Stromal cell of bone marrow (primary cell): ENCODE results near the gene FBXO2.

ENCODE experiments used
- DNase-seq: peaks from one replicate; pipeline ENCODE4 v3.0.0-alpha.2; 2012; ENCODE audit warnings: low read depth

The FBXO2 gene

DNA sequence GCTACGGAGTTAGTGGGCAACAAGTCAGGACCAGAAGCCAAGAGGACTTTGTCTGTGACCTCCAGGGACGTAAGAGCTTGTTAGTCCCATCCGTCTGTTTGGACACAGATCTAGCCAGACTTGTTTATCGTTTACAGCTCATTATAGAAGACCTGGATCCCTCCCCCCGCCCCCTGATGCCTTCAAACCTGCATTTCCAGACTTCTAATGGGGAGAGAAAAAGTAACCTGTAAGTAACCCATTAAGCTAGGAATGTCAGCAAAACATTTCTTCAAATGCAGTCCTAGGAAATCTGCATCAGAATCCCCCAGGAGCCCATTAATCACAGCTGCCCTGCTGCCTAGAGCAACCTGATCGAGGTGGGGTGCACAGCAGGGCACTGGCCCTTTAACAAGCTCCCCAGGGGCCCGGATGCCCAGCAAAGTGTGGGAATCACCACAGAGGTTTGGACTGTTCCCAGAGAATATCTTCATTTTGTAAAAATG is 28.1 kb upstream of the FBXO2 start:
- DNase-seq: no peak

DNA sequence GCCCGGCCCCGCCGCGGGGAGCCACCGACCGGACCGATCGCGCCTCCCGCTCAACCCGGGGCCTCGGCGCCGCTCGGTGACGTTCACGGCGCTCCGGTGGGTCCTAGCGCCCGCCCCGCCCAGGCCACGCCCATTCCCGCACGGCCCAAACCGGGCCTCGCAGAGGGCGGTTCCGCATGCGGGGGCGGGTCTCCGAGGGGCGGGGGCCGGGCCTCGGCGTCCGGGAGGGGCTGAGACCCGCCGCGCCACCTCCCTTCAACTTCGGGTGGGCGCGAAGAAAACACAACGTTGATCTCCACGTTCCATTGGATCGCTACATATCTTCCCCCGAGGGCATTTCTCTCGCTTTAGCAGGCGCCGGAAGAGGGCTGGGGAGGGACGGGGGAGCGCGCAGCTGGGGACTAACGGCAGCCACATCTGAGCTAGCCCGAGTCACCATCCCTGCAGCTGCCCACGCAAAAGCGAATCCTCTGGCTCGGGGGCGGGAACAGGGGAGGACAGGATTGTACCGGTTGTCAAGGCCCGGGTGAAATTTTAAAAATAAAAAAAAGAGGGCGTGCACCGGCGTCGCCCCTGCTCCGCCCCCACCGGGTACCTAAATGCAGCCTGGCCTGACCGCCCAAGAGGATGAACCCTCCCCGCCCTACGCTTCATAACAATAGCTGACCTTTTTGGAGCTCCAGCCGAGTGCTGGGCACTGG is 27.0 kb upstream of the FBXO2 start, which contains the start of gene MAD2L2:
Gene MAD2L2 (minus strand): TSS at position 78 of the 701 bp plus-strand sequence. CDS start 547 bp downstream, outside the sequence.
- DNase-seq: peak; percentile 65

DNA sequence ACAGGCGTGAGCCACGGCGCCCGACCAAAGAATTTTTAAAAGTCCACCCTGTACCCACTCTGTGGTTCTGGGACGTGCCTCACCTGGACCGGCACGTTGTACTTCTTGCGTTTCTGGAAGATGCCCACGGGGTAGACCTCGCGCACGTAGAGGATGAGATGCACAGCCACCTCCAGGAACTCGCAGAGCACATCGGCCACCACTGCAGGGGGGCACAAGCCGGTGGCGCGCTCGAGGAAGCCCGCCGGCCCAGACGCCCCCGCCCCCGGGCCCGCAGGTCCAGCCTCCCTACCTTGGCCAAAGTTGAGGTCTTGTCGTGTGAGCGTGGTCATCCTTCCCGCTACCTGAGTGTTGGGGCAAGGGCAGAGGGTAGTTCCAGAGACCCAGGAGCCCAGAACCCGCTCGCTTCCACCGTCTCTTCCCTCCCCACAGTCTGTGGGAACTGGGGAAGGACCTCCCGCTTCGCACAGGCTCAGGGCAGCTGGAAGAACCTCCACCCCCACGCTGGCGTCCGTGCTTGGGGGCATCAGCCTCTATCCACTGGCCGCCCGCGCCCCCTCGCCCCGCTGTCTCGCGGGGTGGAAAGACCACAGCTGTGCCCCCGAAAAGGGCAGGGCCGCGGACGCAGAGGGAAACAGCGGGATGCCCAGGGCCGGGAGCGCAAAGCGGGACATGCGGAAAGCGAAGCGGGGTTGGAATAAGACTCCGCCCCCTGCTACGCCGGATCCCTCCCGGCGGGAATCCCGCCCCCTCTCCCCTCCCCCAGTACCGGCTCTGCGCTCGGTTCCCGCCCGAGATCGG is 26.2 kb upstream of the FBXO2 start:
- no peak for DNase-seq

DNA sequence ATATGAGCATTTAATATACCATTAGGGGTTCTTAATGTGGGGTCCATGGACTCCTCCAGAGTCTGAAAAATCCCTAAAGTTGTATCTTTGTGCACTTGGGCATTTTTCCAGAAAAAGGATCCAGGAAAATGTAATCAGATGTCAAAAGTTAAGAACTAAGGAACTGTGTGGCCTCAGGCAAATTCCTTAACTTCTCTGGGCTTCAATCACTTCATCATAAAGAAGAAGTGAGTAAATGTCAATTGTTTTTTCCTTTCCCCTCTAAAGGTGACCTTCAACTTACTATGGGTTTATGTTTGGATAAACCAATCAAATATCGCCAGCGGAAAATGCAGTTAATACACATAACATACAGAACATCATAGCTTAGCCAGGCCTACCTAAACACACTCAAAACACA is 24.2 kb upstream of the FBXO2 start:
- DNase-seq: no peak

DNA sequence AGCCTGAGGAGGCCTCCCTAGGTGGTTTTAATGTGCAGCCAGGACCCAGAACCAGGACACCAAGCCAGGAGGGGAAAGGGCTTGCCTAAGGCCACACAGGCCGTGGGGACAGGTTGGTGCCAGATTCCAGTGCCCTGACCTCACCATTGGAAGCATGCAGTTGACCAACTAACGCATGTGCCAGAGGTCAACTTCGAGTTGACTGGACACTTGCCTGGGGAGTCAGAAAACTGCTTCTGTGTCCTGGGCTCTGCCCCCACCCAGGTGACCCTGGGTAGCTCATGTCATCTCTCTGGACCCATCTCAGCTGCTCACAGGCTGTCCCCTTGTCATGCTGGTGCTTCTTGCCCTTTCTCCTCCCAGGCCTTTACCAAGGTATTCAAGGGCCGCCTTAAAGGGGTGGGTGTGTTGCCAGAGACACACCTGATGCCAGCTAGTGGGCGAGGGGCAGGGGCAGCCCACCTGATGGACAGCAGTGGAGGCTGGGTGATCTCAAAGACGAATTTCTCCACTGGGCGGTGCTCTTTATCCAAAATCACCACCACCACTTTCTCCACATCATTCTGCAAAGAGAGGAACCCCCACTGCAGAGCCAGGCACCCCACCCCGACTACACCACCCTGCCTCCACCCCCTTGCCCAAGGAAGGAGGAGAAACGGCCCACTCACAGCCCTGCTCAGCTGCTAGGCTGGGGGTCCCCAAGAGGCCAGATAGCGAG is 22.3 kb upstream of the FBXO2 start:
- DNase-seq: no peak

DNA sequence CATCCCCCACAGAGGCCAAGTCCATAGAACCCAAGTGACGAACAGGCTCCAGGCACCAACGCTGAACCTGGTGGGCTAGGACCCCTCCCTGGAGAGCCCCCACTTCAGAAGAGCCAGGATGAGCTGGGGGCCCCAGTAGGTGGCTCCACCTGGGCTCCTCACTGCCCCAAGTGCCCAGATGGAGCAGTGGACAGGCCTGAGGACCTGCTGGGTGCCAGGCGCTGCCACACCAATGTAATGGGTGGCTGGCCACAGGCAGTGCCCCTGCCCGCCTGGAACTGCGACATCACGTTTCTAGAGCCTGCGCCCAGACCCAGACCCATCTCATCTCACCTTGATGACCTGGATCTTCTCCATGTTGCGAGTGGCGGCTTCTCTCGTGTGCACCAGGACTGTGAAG is 21.1 kb upstream of the FBXO2 start:
- DNase-seq: no peak

DNA sequence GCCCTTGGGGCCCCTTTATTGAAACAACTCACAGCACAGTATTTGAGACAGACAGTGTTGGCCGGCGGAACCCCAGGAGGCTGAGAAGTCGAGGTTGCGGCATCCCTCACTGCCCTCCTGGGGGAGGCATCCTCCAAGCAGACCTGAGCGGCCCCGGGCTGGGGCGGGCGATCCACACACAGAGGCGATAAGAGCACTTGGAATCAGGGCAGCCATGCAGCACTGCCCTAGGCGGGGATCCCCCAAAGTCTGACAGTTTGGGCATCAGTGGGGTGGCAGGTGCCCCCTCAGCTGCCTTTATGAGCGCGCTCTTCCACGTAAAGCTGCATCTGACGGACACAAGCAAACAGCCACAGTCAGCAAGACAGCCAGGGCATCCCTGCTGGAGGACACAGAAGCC is 20.3 kb upstream of the FBXO2 start:
- no peak for DNase-seq

DNA sequence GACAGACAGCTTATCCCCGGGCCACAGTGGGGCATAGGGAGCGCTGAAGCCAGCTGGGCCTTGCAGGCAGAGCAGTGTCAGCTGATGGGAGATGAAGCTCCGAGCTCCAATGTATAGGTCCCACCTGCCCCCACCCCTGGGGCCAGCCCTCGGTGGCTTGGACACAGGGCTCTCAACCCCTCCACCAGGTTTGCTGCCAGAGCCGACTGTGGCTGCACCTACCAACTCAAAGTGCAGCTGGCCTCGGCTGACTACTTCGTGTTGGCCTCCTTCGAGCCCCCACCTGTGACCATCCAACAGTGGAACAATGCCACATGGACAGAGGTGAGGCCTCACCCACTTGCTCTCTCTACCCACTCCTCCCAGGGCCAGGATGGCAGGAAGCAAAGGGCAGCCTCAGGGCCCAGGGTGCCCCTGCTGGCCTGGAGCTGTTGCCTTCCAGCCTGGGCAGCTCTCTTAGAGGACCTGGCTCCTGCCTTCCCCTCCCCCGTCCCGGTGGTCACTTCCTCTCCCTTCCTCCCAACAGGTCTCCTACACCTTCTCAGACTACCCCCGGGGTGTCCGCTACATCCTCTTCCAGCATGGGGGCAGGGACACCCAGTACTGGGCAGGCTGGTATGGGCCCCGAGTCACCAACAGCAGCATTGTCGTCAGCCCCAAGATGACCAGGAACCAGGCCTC is 19.0 kb upstream of the FBXO2 start:
- DNase-seq: no peak

DNA sequence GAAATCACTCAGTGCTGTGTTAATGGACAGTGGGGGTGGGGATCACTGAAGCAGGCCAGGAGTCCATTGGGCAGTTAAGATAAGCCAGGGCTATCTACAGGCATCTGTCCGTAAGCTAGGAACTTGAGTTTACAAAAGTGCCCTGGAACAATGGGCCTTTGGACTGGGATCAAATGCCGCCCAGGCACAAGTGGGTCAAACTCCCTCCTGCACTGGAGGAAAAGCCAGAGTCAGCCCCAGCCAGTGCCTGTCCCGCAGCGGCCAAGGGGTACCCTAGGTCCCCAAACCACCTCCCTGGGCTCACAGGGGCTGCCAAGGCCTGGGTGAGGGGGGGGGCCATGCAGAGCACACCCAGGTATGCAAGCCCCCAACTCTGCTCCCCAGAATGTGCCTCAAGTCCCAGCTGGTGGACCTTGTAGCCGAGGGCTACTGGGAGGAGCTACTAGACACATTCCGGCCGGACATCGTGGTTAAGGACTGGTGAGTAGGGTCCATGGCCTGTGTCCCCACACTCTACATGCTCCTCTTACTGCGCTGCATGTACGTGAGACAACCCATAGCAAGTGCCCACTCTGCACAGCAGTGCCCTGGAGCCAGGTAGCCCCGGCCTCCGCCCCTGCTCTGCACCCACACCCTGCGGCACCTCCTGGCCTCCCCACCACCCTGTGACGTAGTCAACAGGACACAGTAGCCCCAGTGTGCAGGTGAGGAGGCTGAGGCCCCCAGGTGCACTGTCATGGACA is 17.5 kb upstream of the FBXO2 start:
- DNase-seq: no peak

DNA sequence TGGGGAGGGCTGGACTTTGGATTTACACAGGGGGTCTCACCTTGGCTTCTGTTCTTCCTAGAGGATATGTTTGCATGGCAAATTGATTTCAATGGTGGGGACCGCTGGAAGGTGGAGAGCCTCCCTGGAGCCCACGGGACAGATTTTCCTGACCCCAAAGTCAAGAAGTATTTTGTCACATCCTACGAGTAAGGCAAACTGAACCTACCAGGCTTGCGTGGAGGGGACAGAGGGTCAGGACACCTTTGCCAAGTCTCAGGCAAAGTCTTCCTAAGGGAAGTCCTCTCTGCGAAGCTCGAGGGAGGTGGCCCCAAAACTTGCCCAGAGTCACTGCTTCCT is 16.9 kb upstream of the FBXO2 start:
- no peak for DNase-seq

DNA sequence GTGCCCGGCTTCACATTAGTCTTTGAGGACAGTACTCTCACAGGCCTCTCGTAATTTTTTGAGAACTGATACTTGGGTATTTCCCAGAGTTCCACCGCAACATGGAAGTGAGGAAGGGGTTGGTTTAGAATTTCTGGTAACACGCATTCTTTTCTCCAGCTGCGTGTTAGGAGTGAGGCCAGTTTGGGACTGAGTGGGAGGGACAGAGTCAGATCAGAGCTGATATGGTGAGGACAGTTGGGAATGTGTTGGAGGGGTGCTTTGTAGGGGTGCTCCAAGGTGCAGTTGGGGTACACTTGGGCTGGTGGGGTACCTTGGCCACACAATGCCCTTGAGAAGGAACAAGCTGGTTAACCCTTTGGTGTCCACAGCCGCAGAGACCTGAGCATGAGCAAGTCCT is 16.5 kb upstream of the FBXO2 start:
- DNase-seq: no peak

DNA sequence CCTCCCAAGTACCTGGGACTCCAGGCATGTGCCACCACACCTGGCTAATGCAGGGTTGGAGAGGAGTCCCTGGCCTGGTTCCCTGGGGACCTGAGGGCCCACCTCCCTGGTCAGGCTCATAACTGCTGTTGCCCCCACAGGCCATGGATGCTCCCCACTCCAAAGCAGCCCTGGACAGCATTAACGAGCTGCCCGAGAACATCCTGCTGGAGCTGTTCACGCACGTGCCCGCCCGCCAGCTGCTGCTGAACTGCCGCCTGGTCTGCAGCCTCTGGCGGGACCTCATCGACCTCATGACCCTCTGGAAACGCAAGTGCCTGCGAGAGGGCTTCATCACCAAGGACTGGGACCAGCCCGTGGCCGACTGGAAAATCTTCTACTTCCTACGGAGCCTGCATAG is 14.3 kb upstream of the FBXO2 start:
- no peak for DNase-seq

DNA sequence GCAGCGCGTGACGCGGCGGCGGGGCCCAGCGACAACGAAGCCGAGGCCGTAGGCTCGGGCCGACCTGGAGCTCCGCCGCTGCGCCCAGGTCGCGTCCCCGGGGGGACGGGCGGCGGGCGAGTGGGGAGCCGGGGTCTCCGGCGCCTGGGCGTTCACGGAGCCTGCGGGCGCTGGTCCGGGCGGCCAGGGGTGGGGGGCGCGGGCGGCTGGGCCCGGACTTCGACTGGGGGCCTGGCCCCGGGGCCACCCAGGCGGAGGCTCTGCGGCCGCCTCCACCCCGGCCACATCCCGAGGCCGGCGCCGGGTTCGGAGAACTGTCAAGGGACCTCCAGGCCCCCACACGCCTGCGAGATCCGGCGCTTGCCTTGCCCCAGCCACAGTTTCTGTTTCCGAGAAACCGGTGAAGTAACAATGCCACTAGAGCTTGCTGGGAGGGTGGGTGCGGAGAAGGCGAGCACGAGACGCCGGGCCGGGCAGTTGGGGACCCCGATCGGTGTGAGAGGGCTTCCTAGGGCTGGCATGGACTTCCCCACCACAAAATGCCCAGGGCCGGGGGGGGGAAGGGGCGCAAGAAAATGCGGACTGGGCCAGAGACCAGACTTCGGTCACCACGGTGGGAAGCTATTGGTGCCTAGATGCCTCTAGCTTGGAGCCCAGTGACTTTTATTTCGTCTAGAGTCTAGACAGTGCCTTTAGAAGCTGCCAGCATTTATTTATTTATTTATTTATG is 10.3 kb upstream of the FBXO2 start:
- DNase-seq: no peak

DNA sequence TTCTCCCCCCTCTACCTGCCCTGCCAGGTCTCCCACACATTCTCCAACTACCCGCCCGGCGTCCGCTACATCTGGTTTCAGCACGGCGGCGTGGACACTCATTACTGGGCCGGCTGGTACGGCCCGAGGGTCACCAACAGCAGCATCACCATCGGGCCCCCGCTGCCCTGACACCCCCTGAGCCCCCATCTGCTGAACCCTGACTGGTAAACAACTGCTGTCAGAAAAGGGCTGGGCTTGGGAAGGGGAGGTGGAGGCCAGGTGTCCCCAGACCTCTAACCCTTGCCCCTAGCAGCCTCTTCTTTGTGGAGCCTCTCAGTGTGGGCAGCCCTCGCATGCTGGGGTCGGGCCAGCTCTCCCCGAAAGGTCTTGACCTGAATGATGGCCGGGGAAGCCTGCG is 6.9 kb upstream of the FBXO2 start:
- no peak for DNase-seq

DNA sequence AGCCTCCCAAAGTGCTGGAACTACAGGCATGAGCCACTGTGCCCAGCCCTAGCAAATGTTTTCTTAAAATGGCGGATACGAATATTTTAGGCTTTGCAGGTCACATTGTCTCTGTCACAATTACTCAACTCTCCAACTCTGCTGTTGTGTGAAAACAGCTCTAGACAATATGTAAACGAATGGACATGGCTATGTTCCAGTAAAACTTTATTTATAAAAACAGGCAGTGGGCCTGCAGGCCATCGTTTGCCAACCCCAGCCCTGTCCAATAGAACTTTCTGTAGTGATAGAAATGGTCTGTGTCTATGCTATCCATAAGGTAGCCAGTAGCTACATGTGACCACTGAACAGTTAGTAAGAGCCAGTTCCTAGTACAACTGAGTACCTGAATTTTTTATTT is 5.5 kb upstream of the FBXO2 start:
- DNase-seq: no peak

DNA sequence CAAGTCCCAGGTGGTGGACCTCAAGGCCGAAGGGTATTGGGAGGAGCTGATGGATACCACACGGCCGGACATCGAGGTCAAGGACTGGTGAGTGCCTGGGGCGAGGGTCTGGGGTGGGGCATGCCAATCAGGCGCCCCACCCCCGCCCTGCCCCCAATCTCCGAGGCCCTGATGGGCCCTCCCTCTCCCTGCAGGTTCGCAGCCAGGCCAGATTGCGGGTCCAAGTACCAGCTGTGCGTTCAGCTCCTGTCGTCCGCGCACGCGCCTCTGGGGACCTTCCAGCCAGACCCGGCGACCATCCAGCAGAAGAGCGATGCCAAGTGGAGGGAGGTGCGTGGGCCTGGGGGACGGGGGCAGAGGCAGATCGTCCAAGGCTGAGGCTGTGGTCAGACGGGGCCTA is 4.3 kb upstream of the FBXO2 start:
- no peak for DNase-seq

DNA sequence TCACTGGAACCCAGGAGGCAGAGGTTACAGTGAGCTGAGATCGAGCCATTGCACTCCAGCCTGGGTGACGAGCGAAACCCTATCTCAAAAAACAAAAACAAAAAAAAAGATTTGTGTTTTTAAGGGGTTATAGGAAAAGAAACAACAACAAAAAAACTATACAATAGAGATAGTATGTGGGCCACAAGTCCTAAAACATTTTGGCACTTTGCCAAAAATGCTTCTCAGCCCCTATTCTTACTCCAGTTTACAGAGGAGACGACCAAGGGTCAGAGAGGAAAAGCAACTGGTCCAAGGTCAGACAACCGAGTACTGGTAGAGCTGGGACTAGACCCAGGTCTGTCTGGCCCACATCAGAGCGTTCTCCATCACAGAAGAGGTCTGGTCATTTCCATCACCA is 3.4 kb upstream of the FBXO2 start:
- DNase-seq: no peak

DNA sequence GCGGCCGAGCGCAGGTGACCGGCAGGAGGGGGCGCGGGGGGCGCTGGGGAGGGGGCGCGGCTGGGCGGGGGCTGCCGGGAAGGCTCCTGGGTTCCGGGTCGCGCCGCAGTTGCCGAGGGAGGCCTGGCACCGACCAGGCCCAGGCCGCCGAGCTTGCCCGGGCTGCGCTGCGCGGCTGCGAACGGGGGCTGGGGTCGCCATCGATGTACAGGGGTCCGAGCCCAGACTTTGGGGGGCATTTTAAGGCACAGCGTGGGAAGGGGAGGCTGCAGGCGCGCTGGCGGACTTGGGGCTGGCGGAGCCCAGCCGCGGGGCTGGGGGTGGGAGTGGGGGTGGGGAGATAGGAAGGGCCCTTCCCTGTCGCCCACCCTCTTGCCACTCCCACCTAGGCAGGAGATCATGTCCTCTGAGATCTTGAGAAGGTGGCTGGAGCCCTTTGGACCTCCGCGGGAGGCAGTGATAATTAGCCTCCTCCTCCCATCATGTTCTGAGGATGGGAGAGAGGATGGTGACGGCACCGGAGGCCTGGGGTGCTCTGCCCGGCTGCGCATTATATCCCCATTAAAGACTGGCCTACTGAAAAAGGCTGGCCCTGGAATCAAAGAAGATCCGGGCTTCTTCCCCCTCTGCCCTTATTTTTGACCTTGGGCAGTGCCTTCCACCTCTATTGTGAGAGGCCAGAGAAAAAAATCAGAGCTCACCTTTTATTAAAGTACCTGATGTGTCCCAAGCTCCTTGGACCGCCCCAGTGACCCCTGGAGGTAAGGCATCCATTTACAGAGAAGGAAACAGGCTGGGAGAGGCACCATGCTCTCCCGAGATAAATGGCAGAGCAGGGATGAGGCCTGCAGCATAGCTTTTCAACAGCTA is 945 bp upstream of the FBXO2 start:
- DNase-seq: no peak

DNA sequence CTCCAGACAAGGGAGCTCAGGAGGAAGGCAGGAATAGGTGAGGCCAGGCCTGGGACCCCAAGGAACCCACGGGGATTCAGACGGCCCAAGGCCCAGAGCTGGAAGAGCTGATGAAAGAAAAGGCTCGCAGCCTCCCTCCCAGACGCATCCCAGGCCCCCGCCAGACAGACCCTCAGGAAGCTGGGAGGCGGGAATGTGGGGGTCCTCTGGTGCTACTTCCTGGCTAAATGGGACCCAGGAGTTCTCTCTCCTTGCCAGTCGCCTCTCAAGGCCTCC is 430 bp downstream of the FBXO2 start:
- DNase-seq: no peak
